GM23248 (cell line): ENCODE measurements around the gene UNC13A.

Experiments
- EZH2 ChIP-seq: fragments of 200-600 bp; sonication (generic); IDR thresholded peaks from 2 replicates; pipeline ENCODE4 v1.6.1; 2018; ENCODE audit warnings: antibody characterized with exemption, mild to moderate bottlenecking; ENCODE audit not compliant: insufficient read depth, poor library complexity, severe bottlenecking
- EZH2phosphoT487 ChIP-seq: fragments of 200-600 bp; sonication (generic); IDR thresholded peaks from 2 replicates; pipeline ENCODE4 v1.6.1; 2018; ENCODE audit warnings: antibody characterized with exemption, moderate library complexity, mild to moderate bottlenecking, low read depth; ENCODE audit not compliant: insufficient read depth

GRCh38 chr19:17582613-17583012 lies 105.5 kb downstream of the UNC13A start:
- TF ChIP-seq EZH2 (no peak), EZH2phosphoT487 (no peak)
